HCT116 (cell line): ENCODE data around the gene HDAC2. TPM values are rescaled to one million over a fixed set of nuclear protein-coding genes. Genes with fewer than 3 reads are reported as not detected.

Experiments
- ATAC-seq: fragments of 200-7000 bp; cut with Tn5 transposase; 2 replicates; pipeline ENCODE4 v1.9.1; 2020; ENCODE audit warnings: mild to moderate bottlenecking, moderate library complexity
- BruUV-seq: library from RNA; stranded (reverse); fragments of 400-500 nt; replicated peaks from 2 replicates; lab custom pipeline; 2021; lab: Mats Ljungman, UMichigan
- CTCF ChIA-PET: fragments of 300-600 bp; sonication (Branson Sonifier 250); formaldehyde crosslinking; loops from one replicate; lab custom pipeline; 2021; ENCODE audit warnings: antibody characterized with exemption; lab: Charles Lee
- POLR2A ChIA-PET: fragments of 300-600, 350-600 bp; sonication (Branson Sonifier 250); formaldehyde crosslinking; loops from one replicate; lab custom pipeline; 2021; ENCODE audit warnings: antibody characterized with exemption; lab: Charles Lee
- RAD21 ChIA-PET, 2 experiments: fragments of 300-600 bp; sonication (Branson Sonifier 250); formaldehyde crosslinking; loops; one replicate each; lab custom pipeline; 2023; ENCODE audit warnings: low total read pairs in 2 of 2; ENCODE audit not compliant: uncharacterized antibody in 2 of 2, unreplicated experiment in 2 of 2, low non-redundant PET in 1 of 2; lab: Charles Lee
- DNase-seq: peaks from one replicate; pipeline ENCODE4 v3.0.0-alpha.2; 2010; ENCODE audit warnings: low read depth, low spot score
- H2AFZ ChIP-seq: fragments of 200-600 bp; shearing (Covaris generic), sonication (generic); 2 replicates; pipeline ENCODE4 v1.6.1; 2017; ENCODE audit warnings: low read depth, mixed run types, mixed read lengths, antibody characterized with exemption, low read length; ENCODE audit not compliant: poor library complexity, severe bottlenecking
- H3K27ac ChIP-seq: 2 replicates; pipeline ENCODE4 v1.5.1; 2012; ENCODE audit warnings: low read depth, low read length
- H3K27me3 ChIP-seq: fragments of 200-600 bp; sonication (generic); 2 replicates; pipeline ENCODE4 v1.6.1; 2016; ENCODE audit warnings: mixed run types, low read length, mixed read lengths; ENCODE audit not compliant: insufficient read depth
- H3K36me3 ChIP-seq, 2 experiments: fragments of 200-500 bp in 1 of 2; fragments of 200-600 bp in 1 of 2; sonication (Bioruptor generic) in 1 of 2; sonication (generic) in 1 of 2; 2 replicates each; pipeline versions ENCODE4 v1.5.1 to v1.6.1; 2014 to 2016; ENCODE audit warnings: low read length in 2 of 2, inconsistent platforms in 1 of 2, mixed read lengths in 1 of 2, mixed run types in 1 of 2; ENCODE audit not compliant: insufficient read depth in 2 of 2, control insufficient read depth in 1 of 2
- H3K4me1 ChIP-seq, 2 experiments: fragments of 200-600 bp in 1 of 2; sonication (generic) in 1 of 2; 2 replicates each; pipeline versions ENCODE4 v1.5.1 to v1.6.1; 2012 to 2017; ENCODE audit warnings: low read length in 2 of 2, inconsistent platforms in 1 of 2, mild to moderate bottlenecking in 1 of 2, mixed read lengths in 1 of 2, mixed run types in 1 of 2, moderate library complexity in 1 of 2; ENCODE audit not compliant: insufficient read depth in 2 of 2, control insufficient read depth in 1 of 2
- H3K4me2 ChIP-seq: fragments of 200-600 bp; sonication (generic); 2 replicates; pipeline ENCODE4 v1.6.1; 2017; ENCODE audit warnings: mixed run types, low read length, mixed read lengths
- H3K4me3 ChIP-seq, 2 experiments: fragments of 200-600 bp in 1 of 2; sonication (generic) in 1 of 2; replicated peaks in 1 of 2; 2 replicates each; pipeline ENCODE4 v1.5.1; 2011 to 2016; ENCODE audit warnings: low read length in 2 of 2, control low read depth in 1 of 2, low read depth in 1 of 2, mild to moderate bottlenecking in 1 of 2, mixed read lengths in 1 of 2, mixed run types in 1 of 2
- H3K79me2 ChIP-seq: fragments of 200-600 bp; sonication (generic); 2 replicates; pipeline ENCODE4 v1.6.1; 2017; ENCODE audit warnings: mild to moderate bottlenecking, mixed run types, low read length, moderate library complexity, mixed read lengths; ENCODE audit not compliant: insufficient read depth
- H3K9ac ChIP-seq: fragments of 200-600 bp; sonication (generic); 2 replicates; pipeline ENCODE4 v1.6.1; 2016; ENCODE audit warnings: low read length, mixed read lengths
- H3K9me2 ChIP-seq: fragments of 200-600 bp; sonication (generic), shearing (Covaris generic); 2 replicates; pipeline ENCODE4 v1.6.1; 2017; ENCODE audit warnings: mixed run types, mild to moderate bottlenecking, moderate library complexity; ENCODE audit not compliant: insufficient read depth
- H3K9me3 ChIP-seq, 2 experiments: fragments of 200-500 bp in 1 of 2; fragments of 200-600 bp in 1 of 2; sonication (Bioruptor generic) in 1 of 2; sonication (generic) in 1 of 2; 2 replicates each; pipeline ENCODE4 v1.6.1; 2014 to 2017; ENCODE audit warnings: low read length in 2 of 2, mixed read lengths in 2 of 2, inconsistent platforms in 1 of 2, low read depth in 1 of 2, mild to moderate bottlenecking in 1 of 2, mixed run types in 1 of 2, moderate library complexity in 1 of 2; ENCODE audit not compliant: control insufficient read depth in 1 of 2, insufficient read depth in 1 of 2
- H4K20me1 ChIP-seq: fragments of 200-600 bp; sonication (generic), shearing (Covaris generic); 2 replicates; pipeline ENCODE4 v1.6.1; 2017; ENCODE audit warnings: mixed run types, mild to moderate bottlenecking, moderate library complexity; ENCODE audit not compliant: insufficient read depth
- CBX3 ChIP-seq: IDR thresholded peaks from 2 replicates; pipeline ENCODE4 v1.6.1; 2012; ENCODE audit warnings: low read depth
- EZH2 ChIP-seq: fragments of 200-600 bp; sonication (generic); IDR thresholded peaks from 2 replicates; pipeline ENCODE4 v1.6.1; 2017; ENCODE audit warnings: antibody characterized with exemption, mixed run types
- EZH2phosphoT487 ChIP-seq: fragments of 200-600 bp; IDR thresholded peaks from 2 replicates; pipeline ENCODE4 v1.6.1; 2018; ENCODE audit warnings: antibody characterized with exemption, borderline replicate concordance
- FOSL1 ChIP-seq: IDR thresholded peaks from 2 replicates; pipeline ENCODE4 v1.6.1; 2012; ENCODE audit warnings: low read depth
- JUND ChIP-seq: IDR thresholded peaks from 2 replicates; pipeline ENCODE4 v1.6.1; 2012
- POLR2A ChIP-seq: IDR thresholded peaks from 2 replicates; pipeline ENCODE4 v1.7.0; 2011; ENCODE audit warnings: borderline replicate concordance; ENCODE audit not compliant: insufficient read depth, insufficient read length; ENCODE audit errors: extremely low read depth
- POLR2AphosphoS5 ChIP-seq: IDR thresholded peaks from 2 replicates; pipeline ENCODE4 v1.6.1; 2011; ENCODE audit warnings: mild to moderate bottlenecking, low read depth, low read length, moderate library complexity
- RAD21 ChIP-seq: IDR thresholded peaks from 2 replicates; pipeline ENCODE4 v1.6.1; 2012; ENCODE audit warnings: low read depth, mild to moderate bottlenecking
- SIN3A ChIP-seq: IDR thresholded peaks from 2 replicates; pipeline ENCODE4 v1.6.1; 2012; ENCODE audit warnings: low read depth
- SP1 ChIP-seq: IDR thresholded peaks from 2 replicates; pipeline ENCODE4 v1.6.1; 2012; ENCODE audit warnings: low read depth
- ZFX ChIP-seq: fragments of 450-650 bp; IDR thresholded peaks from 2 replicates; pipeline ENCODE4 v1.6.1; 2017
- intact Hi-C: fragments of 100-400 bp; cut with micrococcal nuclease; formaldehyde crosslinking; loops from 2 replicates; pipeline ENCODE4 v1.10.0; 2022
- total RNA-seq: library from RNA; stranded (reverse); gene quantifications from one replicate; pipeline ENCODE4 v1.2.1, GENCODE V29; 2021; ENCODE audit not compliant: unreplicated experiment
- TF ChIP-seq, protein P1 (sequence below): IDR thresholded peaks from 2 replicates; pipeline ENCODE4 v1.6.1; 2011; ENCODE audit warnings: mild to moderate bottlenecking, low read length, moderate library complexity; ENCODE audit not compliant: insufficient replicate concordance; ENCODE audit errors: extremely low read depth
- TF ChIP-seq, protein P2 (sequence below), 3 experiments: fragments of 200-600 bp in 1 of 3; sonication (generic) in 1 of 3; IDR thresholded peaks in 2 of 3; conservative IDR thresholded peaks in 1 of 3; 2 replicates each; pipeline ENCODE4 v1.5.1; 2012 to 2017; ENCODE audit warnings: low read depth in 2 of 3, low read length in 2 of 3, antibody characterized with exemption in 1 of 3, borderline replicate concordance in 1 of 3, control low read depth in 1 of 3, mild to moderate bottlenecking in 1 of 3, mixed read lengths in 1 of 3, mixed run types in 1 of 3, moderate library complexity in 1 of 3; ENCODE audit not compliant: insufficient read depth in 1 of 3

HDAC2 gene
- total RNA-seq, 1 experiment from 2014 or later, result 153 TPM

DNA sequence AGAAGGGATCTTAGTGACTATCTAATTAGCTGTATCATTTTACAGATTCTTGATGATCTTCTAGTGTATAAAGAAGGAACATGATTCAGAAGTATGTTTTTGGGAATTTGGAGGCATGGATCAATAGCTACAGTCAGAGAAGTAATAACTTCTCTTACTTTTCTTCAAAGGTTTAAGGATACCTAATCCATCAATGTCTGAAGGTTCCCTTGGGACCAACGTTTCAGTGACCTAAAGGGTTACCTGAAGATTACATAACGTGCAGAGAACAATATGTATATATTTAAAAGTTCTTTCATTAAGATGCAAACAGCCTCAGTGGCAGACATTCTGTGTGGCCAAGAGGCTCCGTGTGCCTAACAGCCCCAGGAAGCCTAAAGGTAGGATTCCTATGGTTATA, 3.2 kb downstream of the HDAC2 start:
- RAD21 ChIA-PET, result no interaction called here
- TF ChIP-seq EZH2 (no peak), SP1 (no peak), POLR2A (no peak), SIN3A (no peak), FOSL1 (no peak)
- Histone ChIP-seq H3K36me3 (no peaks in the 10 kb centered on the region), H3K9me2 (no peaks in the 10 kb centered on the region), H3K27me3 (no peaks in the 10 kb centered on the region), H3K9ac (no peak overlapping the region), H2AFZ (no peak overlapping the region), H3K4me1 (peaks cover 3 to 24% of the 10 kb centered on the region in 2 experiments; a peak in 3 of 4 replicates), H3K79me2 (peaks cover 82% of the 10 kb centered on the region), H3K27ac (no peak overlapping the region), H3K9me3 (no peaks in the 10 kb centered on the region), H3K4me2 (no peak overlapping the region), H3K4me3 (no peak overlapping the region), H4K20me1 (peaks cover 42% of the 10 kb centered on the region; the same call in 1 of the 2 replicates)
- no TSS peak for BruUV-seq
- ATAC-seq, result no peak
- POLR2A ChIA-PET, result no interaction called here
- CTCF ChIA-PET, result interaction anchor here (1.5 kb wide), 1 partner anchor 13 kb away, joined by 4 read pairs; no protein-coding TSS in a partner anchor
- no peak for DNase-seq
- intact Hi-C loops, result no loop called here

DNA sequence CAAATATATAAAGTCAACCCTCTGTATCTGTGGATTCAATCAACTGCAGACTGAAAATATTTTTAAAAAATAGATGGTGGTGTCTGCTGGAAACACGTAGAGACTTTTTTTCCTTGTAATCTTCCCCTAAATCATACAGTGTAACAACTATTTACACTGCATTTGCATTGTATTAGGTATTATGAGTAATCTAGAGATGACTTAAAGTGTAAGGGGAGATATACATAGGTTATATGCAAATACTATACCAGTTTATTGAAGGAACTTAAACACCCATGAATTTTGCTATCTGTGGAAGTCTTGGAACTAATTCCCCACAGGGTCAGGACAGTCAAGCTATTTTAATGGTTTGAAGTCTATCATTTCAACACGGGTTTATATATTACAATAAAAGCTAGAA, 10.2 kb downstream of the HDAC2 start:
- no TSS peak for BruUV-seq
- no peak overlapping the region for H3K27ac ChIP-seq
- ATAC-seq (no peak), DNase-seq (no peak)
- peaks cover 99% of the 10 kb centered on the region for H3K79me2 ChIP-seq
- H2AFZ ChIP-seq, result no peak overlapping the region
- no peaks in the 10 kb centered on the region for H3K4me1 ChIP-seq
- RAD21 ChIA-PET, result no interaction called here
- peaks cover 2 to 17% of the 10 kb centered on the region in 2 experiments; a peak in 2 of 4 replicates for H3K36me3 ChIP-seq
- no peaks in the 10 kb centered on the region for H3K27me3 ChIP-seq
- peaks cover 32% of the 10 kb centered on the region for H4K20me1 ChIP-seq
- no peak overlapping the region for H3K4me2 ChIP-seq
- TF ChIP-seq ZFX (no peak), POLR2A (no peak), JUND (no peak), SIN3A (no peak), FOSL1 (no peak), SP1 (no peak), EZH2 (no peak), POLR2AphosphoS5 (no peak), EZH2phosphoT487 (no peak), RAD21 (no peak), CBX3 (no peak)
- TF ChIP-seq, protein P1, sequence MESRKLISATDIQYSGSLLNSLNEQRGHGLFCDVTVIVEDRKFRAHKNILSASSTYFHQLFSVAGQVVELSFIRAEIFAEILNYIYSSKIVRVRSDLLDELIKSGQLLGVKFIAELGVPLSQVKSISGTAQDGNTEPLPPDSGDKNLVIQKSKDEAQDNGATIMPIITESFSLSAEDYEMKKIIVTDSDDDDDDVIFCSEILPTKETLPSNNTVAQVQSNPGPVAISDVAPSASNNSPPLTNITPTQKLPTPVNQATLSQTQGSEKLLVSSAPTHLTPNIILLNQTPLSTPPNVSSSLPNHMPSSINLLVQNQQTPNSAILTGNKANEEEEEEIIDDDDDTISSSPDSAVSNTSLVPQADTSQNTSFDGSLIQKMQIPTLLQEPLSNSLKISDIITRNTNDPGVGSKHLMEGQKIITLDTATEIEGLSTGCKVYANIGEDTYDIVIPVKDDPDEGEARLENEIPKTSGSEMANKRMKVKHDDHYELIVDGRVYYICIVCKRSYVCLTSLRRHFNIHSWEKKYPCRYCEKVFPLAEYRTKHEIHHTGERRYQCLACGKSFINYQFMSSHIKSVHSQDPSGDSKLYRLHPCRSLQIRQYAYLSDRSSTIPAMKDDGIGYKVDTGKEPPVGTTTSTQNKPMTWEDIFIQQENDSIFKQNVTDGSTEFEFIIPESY, result no peak
- TF ChIP-seq, protein P2, sequence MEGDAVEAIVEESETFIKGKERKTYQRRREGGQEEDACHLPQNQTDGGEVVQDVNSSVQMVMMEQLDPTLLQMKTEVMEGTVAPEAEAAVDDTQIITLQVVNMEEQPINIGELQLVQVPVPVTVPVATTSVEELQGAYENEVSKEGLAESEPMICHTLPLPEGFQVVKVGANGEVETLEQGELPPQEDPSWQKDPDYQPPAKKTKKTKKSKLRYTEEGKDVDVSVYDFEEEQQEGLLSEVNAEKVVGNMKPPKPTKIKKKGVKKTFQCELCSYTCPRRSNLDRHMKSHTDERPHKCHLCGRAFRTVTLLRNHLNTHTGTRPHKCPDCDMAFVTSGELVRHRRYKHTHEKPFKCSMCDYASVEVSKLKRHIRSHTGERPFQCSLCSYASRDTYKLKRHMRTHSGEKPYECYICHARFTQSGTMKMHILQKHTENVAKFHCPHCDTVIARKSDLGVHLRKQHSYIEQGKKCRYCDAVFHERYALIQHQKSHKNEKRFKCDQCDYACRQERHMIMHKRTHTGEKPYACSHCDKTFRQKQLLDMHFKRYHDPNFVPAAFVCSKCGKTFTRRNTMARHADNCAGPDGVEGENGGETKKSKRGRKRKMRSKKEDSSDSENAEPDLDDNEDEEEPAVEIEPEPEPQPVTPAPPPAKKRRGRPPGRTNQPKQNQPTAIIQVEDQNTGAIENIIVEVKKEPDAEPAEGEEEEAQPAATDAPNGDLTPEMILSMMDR (IDR thresholded peaks at IDR 0.05 in 2 of 3, conservative IDR thresholded peaks at IDR 0.05 in 1 of 3; ENCODE audit: borderline replicate concordance in 1 of 3, insufficient read depth in 1 of 3, low read depth in 2 of 3, low read length in 2 of 3), result no peak
- H3K9ac ChIP-seq, result no peak overlapping the region
- H3K9me3 ChIP-seq, result no peaks in the 10 kb centered on the region
- no peak overlapping the region for H3K4me3 ChIP-seq
- POLR2A ChIA-PET, result no interaction called here
- CTCF ChIA-PET, result no interaction called here
- no peaks in the 10 kb centered on the region for H3K9me2 ChIP-seq
- intact Hi-C loops, result no loop called here
